GM19035 (cell line): ENCODE results near the gene SLC30A4.
"Not testable (repeated sequence)": the region's sequence is repeated elsewhere in the genome, so short reads cannot be mapped to it uniquely, and the experiment has no call there.

ENCODE experiments used
- ATAC-seq: cut with Tn5 transposase; IDR thresholded peaks from one replicate; pipeline ENCODE4 v1.9.1; 2021; ENCODE audit not compliant: unreplicated experiment

The SLC30A4 gene

GRCh38 chr15:45522328-45523165, at the start of gene SLC30A4:
Gene SLC30A4, minus strand, starts transcription at chr15:45522755. Its CDS starts 401 bp downstream, at chr15:45522354.
- ATAC-seq: peak; percentile 81

- ATAC-seq: no peak
Measured at GRCh38 chr15:45555934-45556608, 33.5 kb upstream of the SLC30A4 start.

- ATAC-seq: no peak
Measured at GRCh38 chr15:45551676-45552075, 29.1 kb upstream of the SLC30A4 start.

- ATAC-seq: no peak
Measured at GRCh38 chr15:45550436-45550835, 27.9 kb upstream of the SLC30A4 start.

GRCh38 chr15:45549541-45550220, 27.1 kb upstream of the SLC30A4 start:
- no peak for ATAC-seq

- no peak for ATAC-seq
Measured at GRCh38 chr15:45548753-45549520, 26.4 kb upstream of the SLC30A4 start.

- ATAC-seq: no peak
Measured at GRCh38 chr15:45546789-45547188, 24.2 kb upstream of the SLC30A4 start.

GRCh38 chr15:45544266-45545023, 21.9 kb upstream of the SLC30A4 start:
- no peak for ATAC-seq

GRCh38 chr15:45543051-45543450, 20.5 kb upstream of the SLC30A4 start:
- ATAC-seq: no peak

GRCh38 chr15:45540531-45540930, 18.0 kb upstream of the SLC30A4 start:
- no peak for ATAC-seq

GRCh38 chr15:45539680-45540079, 17.1 kb upstream of the SLC30A4 start:
- ATAC-seq: no peak

GRCh38 chr15:45536934-45537333, 14.4 kb upstream of the SLC30A4 start:
- ATAC-seq: no peak

GRCh38 chr15:45535486-45536042, 13.0 kb upstream of the SLC30A4 start:
- no peak for ATAC-seq

GRCh38 chr15:45534821-45535220, 12.3 kb upstream of the SLC30A4 start:
- ATAC-seq: no peak

GRCh38 chr15:45532892-45533291, 10.3 kb upstream of the SLC30A4 start:
- ATAC-seq: not testable (repeated sequence)

- ATAC-seq: no peak
Measured at GRCh38 chr15:45529613-45530012, 7.1 kb upstream of the SLC30A4 start.

GRCh38 chr15:45527086-45527485, 4.5 kb upstream of the SLC30A4 start:
- no peak for ATAC-seq

- ATAC-seq: no peak
Measured at GRCh38 chr15:45523166-45523460, 558 bp upstream of the SLC30A4 start.

- peak; percentile 34 for ATAC-seq
Measured at GRCh38 chr15:45521596-45522327, 793 bp downstream of the SLC30A4 start.
